Right hindlimb (tissue), 1 donor: ENCODE results near the gene RTF1.
"Not testable (repeated sequence)": the region's sequence is repeated elsewhere in the genome, so short reads cannot be mapped to it uniquely, and the experiment has no call there.

Experiments used
- DNase-seq: peaks from one replicate; pipeline ENCODE4 v3.0.0-alpha.2; 2018

Gene RTF1

DNA sequence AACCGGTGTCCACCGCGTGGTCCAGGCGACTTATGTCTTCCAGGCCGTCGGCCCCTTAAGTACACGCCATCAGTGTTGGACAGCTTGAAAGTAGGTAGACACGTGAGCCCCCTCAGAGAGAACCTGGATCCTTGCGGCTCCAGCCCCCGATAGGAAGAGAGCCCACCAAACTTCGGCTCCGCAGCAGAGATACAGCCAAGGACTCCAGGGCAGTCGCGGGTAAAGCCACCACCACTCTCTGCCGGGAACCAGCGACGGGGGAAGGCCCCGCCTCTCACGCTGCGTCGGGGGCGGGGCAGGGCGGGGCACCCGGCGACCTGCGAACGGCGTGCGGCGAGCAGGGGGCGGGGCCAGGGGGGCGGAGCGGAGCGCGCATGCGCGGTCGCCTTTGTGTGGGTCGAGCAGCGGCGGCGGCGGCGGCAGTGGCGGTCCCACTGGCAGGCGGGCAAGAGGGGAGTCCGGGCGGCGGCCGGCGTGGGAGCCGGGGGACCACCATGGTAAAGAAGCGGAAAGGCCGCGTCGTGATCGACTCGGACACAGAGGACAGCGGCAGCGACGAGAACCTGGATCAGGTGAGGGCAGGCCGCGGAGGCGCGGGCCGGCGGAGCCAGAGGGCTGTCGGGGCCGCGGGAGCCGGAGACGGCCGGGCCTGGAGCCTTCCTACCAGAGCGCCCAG, at the start of gene RTF1:
Gene RTF1 (plus strand): TSS at position 354 of the 676 bp plus-strand sequence. CDS start 21 bp downstream, at position 375.
- DNase-seq = peak; percentile 97

GRCh38 chr15:41367418-41367817, 49.5 kb upstream of the RTF1 start:
- no peak for DNase-seq

GRCh38 chr15:41377978-41378377, 38.9 kb upstream of the RTF1 start:
- no peak for DNase-seq

DNA sequence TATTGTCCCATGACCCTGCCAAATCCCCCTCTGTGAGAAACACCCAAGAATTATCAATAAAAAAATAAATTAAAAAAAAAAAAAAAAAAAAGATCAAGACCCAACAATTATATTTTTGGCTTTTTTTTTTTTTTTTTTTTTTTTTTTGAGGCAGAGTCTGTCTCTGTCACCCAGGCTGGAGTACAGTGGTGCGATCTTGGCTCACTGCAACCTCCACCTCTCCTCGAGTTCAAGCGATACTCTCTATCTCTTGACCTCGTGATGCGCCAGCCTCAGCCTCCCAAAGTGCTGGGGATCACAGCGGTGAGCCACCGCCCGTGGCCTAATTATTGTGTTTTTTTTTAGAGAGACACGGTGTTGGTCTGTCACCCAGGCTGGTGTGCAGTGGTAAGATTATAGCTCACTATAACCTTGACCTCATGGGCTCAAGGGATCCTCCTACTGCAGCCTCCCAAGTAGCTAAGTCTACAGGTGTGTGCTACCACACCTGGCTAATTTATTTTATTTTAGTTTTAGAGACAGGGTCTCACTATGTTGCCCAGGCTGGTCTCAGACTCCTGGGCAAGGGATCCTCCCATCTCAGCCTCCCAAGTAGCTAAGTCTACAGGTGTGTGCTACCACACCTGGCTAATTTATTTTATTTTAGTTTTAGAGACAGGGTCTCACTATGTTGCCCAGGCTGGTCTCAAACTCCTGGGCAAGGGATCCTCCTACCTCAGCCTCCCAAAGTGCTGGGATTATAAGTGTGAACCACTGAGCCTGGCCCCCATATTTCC, 32.7 kb upstream of the RTF1 start:
- not testable (repeated sequence) for DNase-seq

DNA sequence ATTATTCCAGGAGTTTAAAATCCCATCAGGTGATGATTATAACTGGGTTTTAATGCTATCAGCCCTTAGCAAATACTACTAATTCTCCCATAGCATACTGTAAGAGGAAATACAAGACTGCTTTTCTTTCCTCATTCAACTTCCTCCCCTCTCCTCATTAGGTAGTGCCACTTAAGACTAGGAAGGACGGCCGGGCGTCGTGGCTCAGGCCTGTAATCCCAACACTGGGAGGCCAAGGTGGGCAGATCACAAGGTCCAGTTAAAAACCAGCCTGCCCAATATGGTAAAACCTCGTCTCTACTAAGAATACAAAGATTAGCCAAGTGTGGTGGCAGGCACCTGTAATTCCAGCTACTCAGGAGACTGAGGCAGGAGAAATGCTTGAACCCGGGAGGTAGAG, 29.2 kb upstream of the RTF1 start:
- no peak for DNase-seq

DNA sequence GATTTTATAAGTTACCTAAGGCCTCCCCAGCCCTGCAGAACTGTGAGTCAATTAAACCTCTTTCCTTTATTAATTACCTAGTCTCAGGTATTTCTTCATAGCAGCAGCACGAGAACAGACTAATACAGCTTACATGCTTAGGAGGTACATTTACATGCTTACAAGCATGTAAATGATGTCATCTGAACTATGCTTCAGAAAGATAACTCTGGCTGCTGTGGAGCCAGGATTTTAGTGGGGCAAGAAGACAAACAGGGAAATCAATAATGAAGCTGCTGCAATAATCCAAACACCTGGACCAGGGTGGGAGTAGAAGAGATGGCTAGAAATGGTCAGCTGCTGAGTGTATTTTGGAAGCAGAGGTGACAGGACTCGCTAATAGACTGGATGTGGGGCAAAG, 24.2 kb upstream of the RTF1 start:
- DNase-seq = no peak

GRCh38 chr15:41394924-41395323, 22.0 kb upstream of the RTF1 start:
- no peak for DNase-seq

GRCh38 chr15:41396111-41396510, 20.8 kb upstream of the RTF1 start:
- no peak for DNase-seq

- no peak for DNase-seq
These were observed 15.0 kb upstream of the RTF1 start for GRCh38 chr15:41401904-41402267.

GRCh38 chr15:41407341-41407740, 9.6 kb upstream of the RTF1 start:
- no peak for DNase-seq

DNA sequence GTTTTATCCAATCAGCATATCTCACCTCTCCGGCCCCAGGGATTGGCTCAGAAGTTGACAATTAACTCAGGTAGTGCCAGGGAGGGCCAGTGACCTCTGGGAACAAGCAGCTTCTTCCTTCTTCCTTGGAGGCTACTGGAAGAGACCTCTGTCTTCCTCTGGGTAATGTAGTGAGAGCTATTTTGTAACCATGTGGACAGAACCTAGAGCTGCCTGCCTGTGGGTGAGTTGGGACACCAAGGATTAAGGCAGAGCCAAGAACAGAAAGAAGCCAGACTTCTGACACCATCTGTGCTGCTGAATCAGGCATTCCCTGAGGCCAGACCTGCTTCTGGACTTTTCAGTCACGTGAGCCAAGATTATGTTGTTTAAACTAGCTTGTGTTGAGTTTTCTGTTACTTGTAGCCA, 8.7 kb upstream of the RTF1 start:
- DNase-seq = no peak

GRCh38 chr15:41411031-41411430, 5.9 kb upstream of the RTF1 start:
- no peak for DNase-seq

GRCh38 chr15:41411441-41411840, 5.5 kb upstream of the RTF1 start:
- DNase-seq = no peak

DNA sequence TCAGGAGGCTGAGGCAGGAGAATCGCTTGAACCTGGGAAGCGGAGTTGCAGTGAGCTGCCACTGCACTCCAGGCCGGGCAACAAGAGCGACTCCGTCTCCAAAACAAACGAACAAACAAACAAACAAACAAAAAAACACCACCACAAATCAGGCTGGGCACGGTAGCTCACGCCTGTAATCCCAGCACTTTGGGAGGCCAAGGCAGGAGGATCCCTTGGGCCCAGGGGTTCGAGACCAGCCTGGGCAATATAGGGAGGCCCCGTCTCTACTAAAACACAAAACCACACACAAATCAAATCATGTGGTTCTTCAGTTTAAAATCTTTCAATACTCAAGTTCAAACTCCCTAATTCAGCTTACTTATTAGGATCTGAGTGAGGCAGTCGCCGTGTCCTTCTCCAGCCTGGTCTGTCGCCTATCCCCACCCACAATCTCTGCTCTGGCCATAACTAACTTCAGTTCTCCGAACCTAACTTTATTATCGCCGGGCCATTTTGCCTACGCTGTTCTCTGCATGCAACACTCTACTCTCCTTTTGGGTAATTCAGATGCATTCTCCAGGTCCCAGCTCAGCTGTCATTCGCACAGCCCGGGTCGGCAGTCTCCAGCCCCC, 660 bp upstream of the RTF1 start:
- DNase-seq = no peak

- peak; percentile 61 for DNase-seq
These were observed 712 bp downstream of the RTF1 start for GRCh38 chr15:41417418-41418195.

DNA sequence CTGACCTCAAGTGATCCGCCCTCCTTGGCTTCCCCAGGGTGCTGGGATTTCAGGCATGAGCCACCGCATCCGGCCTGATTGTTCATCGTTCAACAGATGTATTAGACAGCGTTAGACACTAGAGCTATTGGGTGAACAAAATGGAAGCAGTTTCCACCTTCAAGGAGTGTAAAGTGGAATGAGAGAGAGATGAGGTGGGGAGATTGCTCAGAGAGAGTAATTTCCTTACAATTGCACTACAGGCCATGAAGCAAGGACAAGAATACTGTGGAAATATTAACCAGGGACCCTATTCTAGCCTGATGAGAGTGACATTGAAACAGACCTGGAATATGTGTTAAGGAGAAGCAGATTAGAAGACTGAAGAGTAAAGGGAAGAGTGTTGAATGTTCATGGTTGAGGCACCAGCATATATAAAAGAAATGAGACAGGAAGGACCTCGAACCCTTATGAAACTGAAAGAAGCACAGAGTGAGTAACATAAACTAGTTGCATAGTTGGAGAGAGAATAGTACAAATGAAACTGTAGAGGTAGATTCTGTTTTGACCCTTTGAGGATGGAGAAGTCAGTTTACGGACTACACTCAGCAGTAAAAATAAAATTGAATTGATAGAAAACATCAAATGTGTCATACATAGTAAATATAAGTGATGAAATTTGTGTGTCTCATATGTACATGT, 7.2 kb downstream of the RTF1 start:
- no peak for DNase-seq

DNA sequence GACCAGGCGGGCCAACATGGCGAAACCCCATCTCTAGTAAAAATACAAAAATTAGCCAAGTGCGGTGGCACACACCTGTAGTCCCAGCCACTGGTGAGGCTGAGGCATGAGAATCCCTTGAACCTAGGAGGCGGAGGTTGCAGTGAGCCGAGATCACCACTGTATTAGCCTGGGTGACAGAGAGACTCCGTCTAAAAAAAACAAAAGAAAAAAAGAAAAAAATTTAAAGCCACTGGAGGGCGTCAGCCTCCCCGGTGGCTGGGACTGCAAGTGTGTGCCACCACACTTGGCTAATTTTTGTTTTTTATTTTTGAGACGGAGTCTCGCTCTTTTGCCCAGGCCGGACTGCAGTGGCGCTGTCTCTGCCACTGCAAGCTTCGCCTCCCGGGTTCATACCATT, 7.9 kb downstream of the RTF1 start:
- DNase-seq = no peak

GRCh38 chr15:41425907-41426306, 9.0 kb downstream of the RTF1 start:
- not testable (repeated sequence) for DNase-seq

- no peak for DNase-seq
These were observed 12.4 kb downstream of the RTF1 start for GRCh38 chr15:41429003-41429890.

DNA sequence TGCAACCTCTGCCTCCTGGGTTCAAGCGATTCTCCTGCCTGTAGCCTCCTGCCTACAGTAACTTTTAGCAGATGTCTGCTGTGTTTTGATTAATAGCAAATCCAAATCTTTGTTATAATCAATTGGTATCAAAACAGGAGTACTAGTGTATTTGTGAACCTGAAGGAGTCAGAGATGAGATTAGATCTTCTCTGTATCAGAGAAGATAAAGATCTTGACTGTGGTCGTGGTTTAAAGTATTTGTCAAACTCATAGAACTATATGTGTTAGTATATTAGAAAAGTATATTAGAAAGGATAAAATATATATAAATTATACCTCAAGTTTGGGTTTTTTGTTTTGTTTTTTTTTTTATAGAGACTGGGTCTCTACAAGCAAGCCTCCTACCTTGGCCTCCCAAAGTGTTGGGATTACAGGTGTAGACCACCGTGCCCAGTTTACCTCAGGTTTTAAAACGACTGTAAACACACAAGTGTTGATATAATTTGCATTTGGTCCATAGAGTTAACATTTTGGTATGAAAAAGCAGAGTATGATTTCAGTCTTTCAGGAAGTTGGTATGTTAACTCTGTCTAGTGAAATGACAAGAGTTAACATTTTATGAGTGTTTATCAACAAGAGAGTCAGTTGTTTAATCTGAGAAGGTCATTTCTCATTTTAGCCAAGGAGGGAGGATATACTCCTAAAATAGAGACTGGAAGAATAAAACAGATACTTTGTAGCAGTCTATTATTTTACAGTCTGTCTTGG, 18.3 kb downstream of the RTF1 start:
- no peak for DNase-seq

DNA sequence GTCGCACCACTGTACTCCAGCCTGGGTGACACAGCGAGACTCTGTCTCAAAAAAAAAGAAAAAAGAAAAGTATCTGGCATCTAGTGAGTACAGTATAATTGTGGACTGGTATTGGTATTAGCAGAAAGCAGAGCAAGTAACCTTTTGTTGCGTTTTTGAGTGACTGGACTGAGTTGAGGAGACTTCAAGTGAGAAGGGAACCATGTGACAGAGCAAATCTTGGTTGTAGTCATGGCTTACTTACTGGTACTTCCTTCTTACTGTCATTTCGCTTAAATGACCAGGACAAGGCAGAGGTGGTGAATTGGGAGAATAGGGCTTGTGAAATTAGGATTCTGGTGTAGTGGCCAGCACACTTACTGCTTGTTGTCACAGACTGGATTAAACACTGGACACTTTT, 20.6 kb downstream of the RTF1 start:
- no peak for DNase-seq
